Activated CD8-positive, alpha-beta T cell treated with anti-CD3 and anti-CD28 coated beads, Interleukin-2, amount 10 ng/mL, durations not matched to agents 7 days and 5 days (primary cell): ENCODE results near the gene MTIF3. TPM values are rescaled to one million over a fixed set of nuclear protein-coding genes. Genes with fewer than 3 reads are reported as not detected.
A peak's percentile ranks its signal among the peaks of the same experiment; 100 is the strongest.

Experiments used
- ATAC-seq: fragments of 150-1000 bp; cut with Tn5 transposase; one replicate; pipeline ENCODE4 v1.10.0; 2021; ENCODE audit warnings: moderate library complexity
- CTCF ChIA-PET: fragments of 350-600 bp; sonication (Branson Sonifier 250); formaldehyde crosslinking; loops from one replicate; lab custom pipeline; 2021; ENCODE audit warnings: antibody characterized with exemption; lab: Charles Lee
- POLR2A ChIA-PET: fragments of 350-600 bp; sonication (Branson Sonifier 250); formaldehyde crosslinking; loops from one replicate; lab custom pipeline; 2021; ENCODE audit warnings: antibody characterized with exemption; lab: Charles Lee
- DNase-seq: peaks from one replicate; pipeline ENCODE4 v3.0.0-alpha.2; 2020
- H3K27ac Mint-ChIP-seq: one replicate; pipeline ENCODE4 v1.8.0; 2021; ENCODE audit warnings: mild to moderate bottlenecking, mixed read lengths
- H3K27me3 Mint-ChIP-seq: one replicate; pipeline ENCODE4 v1.8.0; 2021; ENCODE audit warnings: low read depth, mixed read lengths
- H3K36me3 Mint-ChIP-seq: one replicate; pipeline ENCODE4 v1.8.0; 2021; ENCODE audit warnings: low read depth, mixed read lengths
- H3K4me1 Mint-ChIP-seq: one replicate; pipeline ENCODE4 v1.8.0; 2021; ENCODE audit warnings: low read depth, mixed read lengths
- H3K4me3 Mint-ChIP-seq: one replicate; pipeline ENCODE4 v1.8.0; 2021; ENCODE audit warnings: mild to moderate bottlenecking, mixed read lengths
- H3K9me3 Mint-ChIP-seq: one replicate; pipeline ENCODE4 v1.8.0; 2022; ENCODE audit warnings: mixed read lengths; ENCODE audit not compliant: insufficient read depth
- total RNA-seq, 2 experiments: library from RNA; stranded (reverse); gene quantifications; one replicate each; pipeline ENCODE4 v1.2.3, GENCODE V29; 2021

The MTIF3 gene, protein sequence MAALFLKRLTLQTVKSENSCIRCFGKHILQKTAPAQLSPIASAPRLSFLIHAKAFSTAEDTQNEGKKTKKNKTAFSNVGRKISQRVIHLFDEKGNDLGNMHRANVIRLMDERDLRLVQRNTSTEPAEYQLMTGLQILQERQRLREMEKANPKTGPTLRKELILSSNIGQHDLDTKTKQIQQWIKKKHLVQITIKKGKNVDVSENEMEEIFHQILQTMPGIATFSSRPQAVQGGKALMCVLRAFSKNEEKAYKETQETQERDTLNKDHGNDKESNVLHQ
- total RNA-seq: 10 to 100 TPM; 39.9 to 44.7 TPM

DNA sequence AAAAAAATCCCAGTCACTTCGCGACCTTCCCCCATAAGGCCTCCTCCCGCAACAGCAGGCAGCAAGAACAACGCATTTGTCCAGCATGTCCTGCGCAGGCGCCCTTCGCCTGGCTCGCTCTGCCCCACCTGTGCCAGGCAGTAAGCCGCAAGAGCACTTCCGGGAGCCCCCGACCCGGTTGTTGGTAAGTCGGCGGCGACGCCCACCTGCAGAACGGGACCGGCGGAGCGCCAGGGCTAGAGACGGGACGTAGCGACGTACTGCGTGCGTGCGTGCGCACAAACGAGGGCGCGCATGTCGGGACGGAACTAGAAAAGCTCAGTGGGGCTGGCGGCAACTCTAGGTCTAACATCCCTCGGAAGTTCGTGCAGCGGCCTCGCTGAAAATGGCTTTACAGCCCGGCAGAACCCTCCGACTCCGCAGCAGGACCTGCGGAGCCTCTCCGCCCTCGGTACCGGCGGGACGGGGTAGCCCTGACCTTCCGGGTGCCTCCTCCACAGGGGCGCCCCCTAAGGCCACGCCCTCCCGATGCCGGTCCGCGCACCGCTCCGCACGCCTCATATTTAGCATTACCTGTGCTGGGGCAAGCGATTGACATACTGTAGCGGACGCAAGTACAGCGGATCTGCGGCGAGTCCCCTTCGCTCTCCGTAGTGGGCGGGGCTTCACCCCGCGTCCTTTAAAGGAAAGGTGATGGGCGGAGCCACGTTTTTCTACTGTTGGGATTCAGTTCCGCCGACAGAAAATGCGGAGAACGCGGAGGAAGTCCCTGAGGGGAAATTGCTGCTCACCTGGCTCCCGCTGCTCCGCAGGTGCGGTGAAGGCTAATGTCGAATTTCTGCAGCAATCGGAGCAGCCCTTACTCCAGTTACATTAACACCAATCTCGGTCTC is at the start of gene MTIF3:
Gene MTIF3 (minus strand): TSS at position 629 of the 893 bp plus-strand sequence. CDS start 10,116 bp downstream, outside the sequence.
- Mint-ChIP-seq H3K27me3 (no peaks in the 10 kb centered on the region), H3K27ac (peak within 1 kb of the TSS; percentile 93), H3K4me1 (peaks cover 55% of the 10 kb centered on the region), H3K9me3 (no peaks in the 10 kb centered on the region), H3K4me3 (peak within 1 kb of the TSS; percentile 91), H3K36me3 (peaks cover 6% of the 10 kb centered on the region)
- ATAC-seq: peak; percentile 93
- POLR2A ChIA-PET: interaction anchor here (0.7 to 10.0 kb wide), 8 partner anchors 13 to 171 kb away, joined by 3 to 156 read pairs (median 4); partner anchors contain the start of genes GTF3A and LNX2
- CTCF ChIA-PET: interaction anchor here (1.1 to 4.0 kb wide), 5 partner anchors 24 to 377 kb away, joined by 3 to 36 read pairs (median 9); partner anchors contain the start of genes GTF3A, LNX2 and POLR1D
- DNase-seq: peak; percentile 98

DNA sequence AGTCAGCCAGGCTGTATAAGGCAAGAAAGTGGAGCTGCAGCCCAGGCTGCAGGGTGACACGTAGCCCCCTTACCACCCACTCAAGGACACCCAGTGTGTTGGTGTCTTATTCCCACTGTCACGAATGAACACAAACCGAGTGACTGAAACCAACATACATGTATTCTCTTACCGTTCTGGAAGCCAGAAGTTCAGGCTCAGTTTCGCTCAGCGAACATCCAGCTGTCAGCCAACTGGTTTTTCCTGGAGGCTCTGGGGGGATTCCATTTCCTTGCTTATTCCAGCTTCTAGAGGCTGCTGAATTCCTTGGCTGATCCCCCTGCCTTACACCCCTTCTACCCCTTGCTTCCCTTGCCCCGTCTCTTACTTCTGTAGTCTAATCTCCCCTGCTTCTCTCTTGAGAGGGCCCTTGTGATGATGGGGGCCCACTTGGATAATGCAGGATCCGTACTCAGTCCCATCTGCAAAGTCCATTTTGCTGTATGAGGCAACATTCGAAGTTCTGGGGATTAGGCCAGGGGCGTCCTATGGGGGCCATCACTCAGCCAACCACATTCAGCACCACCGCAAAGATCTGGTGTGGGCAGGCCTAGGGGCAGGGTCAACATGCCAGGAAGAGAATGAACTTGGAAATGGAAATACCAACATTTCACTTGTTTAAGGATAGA is 47.3 kb upstream of the MTIF3 start:
- Mint-ChIP-seq H3K36me3 (no peaks in the 10 kb centered on the region), H3K9me3 (no peaks in the 10 kb centered on the region), H3K27me3 (peaks cover 2% of the 10 kb centered on the region), H3K27ac (no peak overlapping the region), H3K4me1 (no peaks in the 10 kb centered on the region), H3K4me3 (no peak overlapping the region)
- CTCF ChIA-PET: no interaction called here
- DNase-seq (no peak), ATAC-seq (no peak)
- POLR2A ChIA-PET: no interaction called here

GRCh38 chr13:27496536-27497273 is 46.3 kb upstream of the MTIF3 start:
- Mint-ChIP-seq H3K27ac (no peak overlapping the region), H3K4me1 (no peaks in the 10 kb centered on the region), H3K4me3 (no peak overlapping the region), H3K36me3 (no peaks in the 10 kb centered on the region), H3K27me3 (peaks cover 2% of the 10 kb centered on the region), H3K9me3 (no peaks in the 10 kb centered on the region)
- POLR2A ChIA-PET: no interaction called here
- DNase-seq (no peak), ATAC-seq (no peak)
- CTCF ChIA-PET: interaction anchor here (1.4 kb wide), 1 partner anchor 36 kb away, joined by 3 read pairs; no protein-coding TSS in a partner anchor

DNA sequence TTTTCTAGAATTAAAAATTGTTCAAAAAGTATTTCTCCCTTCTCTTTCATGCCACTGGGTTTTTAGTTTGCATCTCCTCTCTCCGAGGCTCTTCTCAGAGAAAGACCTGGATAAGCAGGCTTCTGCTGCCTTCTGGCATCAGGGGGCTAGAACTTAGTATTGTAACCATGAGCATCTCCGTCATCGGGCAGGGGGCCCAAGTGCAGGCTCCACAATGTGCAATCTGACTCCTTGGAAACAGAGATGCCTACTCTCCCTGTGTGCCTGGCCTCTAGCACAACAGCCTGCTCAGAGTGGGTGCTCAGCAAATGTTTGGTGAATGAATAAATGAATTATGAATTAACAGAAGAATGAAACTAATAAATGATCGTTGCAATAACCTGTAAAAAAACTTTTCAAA is 45.6 kb upstream of the MTIF3 start:
- Mint-ChIP-seq H3K4me1 (no peaks in the 10 kb centered on the region), H3K9me3 (no peaks in the 10 kb centered on the region), H3K36me3 (no peaks in the 10 kb centered on the region), H3K27ac (no peak overlapping the region), H3K4me3 (no peak overlapping the region), H3K27me3 (peaks cover 2% of the 10 kb centered on the region)
- CTCF ChIA-PET: interaction anchor here (1.4 kb wide), 1 partner anchor 36 kb away, joined by 3 read pairs; no protein-coding TSS in a partner anchor
- ATAC-seq (no peak), DNase-seq (no peak)
- POLR2A ChIA-PET: interaction anchor here (0.7 kb wide), 1 partner anchor 1995 kb away, joined by 3 read pairs; no protein-coding TSS in a partner anchor

DNA sequence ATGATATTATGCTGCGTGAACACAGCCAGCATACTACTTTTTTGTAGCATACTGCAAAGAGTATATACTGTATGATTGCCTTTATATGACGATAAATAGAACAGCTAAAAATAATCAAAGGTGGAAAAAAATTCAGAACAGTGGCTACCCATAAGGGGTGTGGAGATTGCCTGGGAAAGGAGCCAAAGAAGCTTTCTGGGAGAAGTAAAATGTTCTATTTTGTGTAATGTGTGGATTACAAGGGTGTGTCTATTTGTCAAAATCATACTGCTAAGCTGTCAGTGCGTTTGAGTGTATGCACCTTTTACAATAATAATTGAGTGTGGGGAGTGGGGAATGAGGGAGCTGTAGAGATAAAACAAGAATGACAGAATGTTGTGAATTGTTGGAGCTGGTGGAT is 45.2 kb upstream of the MTIF3 start:
- H3K4me1 Mint-ChIP-seq: no peaks in the 10 kb centered on the region
- no peaks in the 10 kb centered on the region for H3K36me3 Mint-ChIP-seq
- no peak overlapping the region for H3K27ac Mint-ChIP-seq
- ATAC-seq (no peak), DNase-seq (no peak)
- POLR2A ChIA-PET: interaction anchor here (0.7 kb wide), 1 partner anchor 1995 kb away, joined by 3 read pairs; no protein-coding TSS in a partner anchor
- CTCF ChIA-PET: interaction anchor here (1.4 kb wide), 1 partner anchor 37 kb away, joined by 3 read pairs; no protein-coding TSS in a partner anchor
- no peaks in the 10 kb centered on the region for H3K9me3 Mint-ChIP-seq
- H3K27me3 Mint-ChIP-seq: peaks cover 2% of the 10 kb centered on the region
- H3K4me3 Mint-ChIP-seq: no peak overlapping the region

DNA sequence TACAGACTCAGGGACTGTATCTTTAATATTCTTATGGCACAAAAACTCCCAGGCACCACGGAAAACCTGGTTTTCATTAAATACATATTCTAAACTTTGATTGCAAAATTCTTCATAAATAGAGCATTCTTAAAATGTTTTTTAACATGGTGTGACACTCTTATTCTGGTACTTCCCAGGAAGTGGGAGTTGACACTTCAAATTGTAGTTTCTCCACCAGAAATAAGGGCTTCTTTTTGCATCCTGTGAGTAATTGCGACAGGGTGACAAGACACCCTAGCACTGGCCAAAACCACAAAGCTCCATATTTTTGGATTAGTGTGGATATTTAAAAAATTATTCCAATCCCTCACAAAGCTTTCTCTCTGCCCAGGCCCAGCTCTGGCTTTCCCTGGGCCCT is 43.6 kb upstream of the MTIF3 start:
- DNase-seq (no peak), ATAC-seq (no peak)
- no peak overlapping the region for H3K4me3 Mint-ChIP-seq
- no peak overlapping the region for H3K27ac Mint-ChIP-seq
- peaks cover 2% of the 10 kb centered on the region for H3K27me3 Mint-ChIP-seq
- no peaks in the 10 kb centered on the region for H3K4me1 Mint-ChIP-seq
- H3K36me3 Mint-ChIP-seq: no peaks in the 10 kb centered on the region
- no peaks in the 10 kb centered on the region for H3K9me3 Mint-ChIP-seq
- ChIA-PET POLR2A (no interaction called here), CTCF (interaction anchor here (1.9 kb wide), 1 partner anchor 119 kb away, joined by 4 read pairs; no protein-coding TSS in a partner anchor)

DNA sequence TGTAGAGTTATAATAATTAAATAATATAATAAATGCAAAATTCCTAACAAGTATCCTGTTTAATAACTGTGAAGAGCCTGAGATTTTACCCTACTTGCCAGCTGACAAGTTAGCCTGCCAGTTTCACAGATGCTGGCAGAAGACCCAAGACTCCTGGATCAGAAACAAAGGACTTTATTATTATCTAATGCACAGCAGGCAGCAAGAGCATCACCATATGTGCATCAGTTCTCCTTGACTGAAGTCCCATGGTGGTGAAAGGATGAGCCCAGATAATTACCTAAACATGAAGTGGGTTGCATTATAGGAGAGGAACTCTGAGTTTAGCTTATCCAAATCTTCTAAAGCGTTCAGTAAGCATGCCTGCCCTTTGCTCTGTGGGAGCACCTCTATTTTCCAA is 39.1 kb upstream of the MTIF3 start:
- no peaks in the 10 kb centered on the region for H3K36me3 Mint-ChIP-seq
- H3K4me1 Mint-ChIP-seq: no peaks in the 10 kb centered on the region
- H3K27ac Mint-ChIP-seq: no peak overlapping the region
- H3K27me3 Mint-ChIP-seq: no peaks in the 10 kb centered on the region
- POLR2A ChIA-PET: no interaction called here
- DNase-seq (no peak), ATAC-seq (no peak)
- no peak overlapping the region for H3K4me3 Mint-ChIP-seq
- no peaks in the 10 kb centered on the region for H3K9me3 Mint-ChIP-seq
- CTCF ChIA-PET: interaction anchor here (1.1 kb wide), 1 partner anchor 337 kb away, joined by 3 read pairs; no protein-coding TSS in a partner anchor

GRCh38 chr13:27487776-27488175 is 37.4 kb upstream of the MTIF3 start:
- no peak overlapping the region for H3K4me3 Mint-ChIP-seq
- no peak overlapping the region for H3K27ac Mint-ChIP-seq
- ATAC-seq (no peak), DNase-seq (no peak)
- CTCF ChIA-PET: no interaction called here
- no peaks in the 10 kb centered on the region for H3K9me3 Mint-ChIP-seq
- no peaks in the 10 kb centered on the region for H3K27me3 Mint-ChIP-seq
- POLR2A ChIA-PET: no interaction called here
- peaks cover 3% of the 10 kb centered on the region for H3K4me1 Mint-ChIP-seq
- H3K36me3 Mint-ChIP-seq: no peaks in the 10 kb centered on the region

DNA sequence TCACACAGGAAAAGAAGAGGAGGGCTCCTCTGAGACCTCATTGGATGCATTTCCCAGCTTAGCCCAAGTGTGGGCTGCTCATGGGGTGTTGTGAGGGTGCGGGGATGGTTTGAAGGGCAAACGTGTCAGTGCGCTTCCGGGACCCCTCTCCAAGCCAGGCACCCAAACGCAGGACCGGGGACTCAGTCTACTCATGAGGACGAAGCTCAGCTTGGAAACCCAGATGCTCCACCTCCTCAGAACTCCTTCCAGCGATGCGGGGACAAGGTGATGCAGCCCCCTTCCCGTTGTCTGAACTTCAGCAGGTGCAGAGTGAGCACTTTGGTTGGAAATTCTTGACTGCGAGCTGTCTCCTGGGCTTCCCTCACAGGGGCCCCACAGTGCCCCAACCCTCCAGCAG is 33.1 kb upstream of the MTIF3 start:
- Mint-ChIP-seq H3K36me3 (no peaks in the 10 kb centered on the region), H3K9me3 (peaks cover 7% of the 10 kb centered on the region), H3K4me1 (peaks cover 6% of the 10 kb centered on the region), H3K4me3 (no peak overlapping the region), H3K27ac (no peak overlapping the region), H3K27me3 (peaks cover 5% of the 10 kb centered on the region)
- ATAC-seq (no peak), DNase-seq (no peak)
- ChIA-PET CTCF (interaction anchor here (2.3 kb wide), 1 partner anchor 343 kb away, joined by 7 read pairs; no protein-coding TSS in a partner anchor), POLR2A (interaction anchor here (1.1 kb wide), 1 partner anchor 33 kb away, joined by 3 read pairs; the partner anchor contains the start of gene MTIF3)

GRCh38 chr13:27482983-27483382 is 32.6 kb upstream of the MTIF3 start:
- Mint-ChIP-seq H3K27me3 (peaks cover 9% of the 10 kb centered on the region), H3K4me3 (no peak overlapping the region), H3K4me1 (peaks cover 6% of the 10 kb centered on the region), H3K9me3 (peaks cover 7% of the 10 kb centered on the region), H3K36me3 (no peaks in the 10 kb centered on the region), H3K27ac (no peak overlapping the region)
- ATAC-seq (peak; percentile 47), DNase-seq (no peak)
- POLR2A ChIA-PET: interaction anchor here (1.1 kb wide), 1 partner anchor 32 kb away, joined by 3 read pairs; the partner anchor contains the start of gene MTIF3
- CTCF ChIA-PET: interaction anchor here (1.0 to 2.3 kb wide), 2 partner anchors 37 to 343 kb away, joined by 3 to 7 read pairs; no protein-coding TSS in a partner anchor
